NCI-H1092 treated with DMSO at 0.1 percent for 48 hours (cell line): ENCODE data around the gene PSTK.
A peak's percentile ranks its signal among the peaks of the same experiment; 100 is the strongest.

Source experiments
- DNase-seq: peaks from one replicate; lab custom pipeline; 2025; lab: John Stamatoyannopoulos, UW

The PSTK gene

GRCh38 chr10:122992031-122992585, 11.9 kb downstream of the PSTK start:
- DNase-seq, result no peak

GRCh38 chr10:122993797-122994336, 13.7 kb downstream of the PSTK start:
- DNase-seq, result no peak

- DNase-seq, result no peak
Measured at GRCh38 chr10:122995936-122996335, 15.7 kb downstream of the PSTK start.

GRCh38 chr10:122997864-122998263, 17.7 kb downstream of the PSTK start:
- no peak for DNase-seq

- DNase-seq, result no peak
Measured at GRCh38 chr10:122998360-122998917, 18.2 kb downstream of the PSTK start.

- no peak for DNase-seq
Measured at GRCh38 chr10:122998934-122999333, 18.7 kb downstream of the PSTK start.

GRCh38 chr10:122999347-122999746, 19.1 kb downstream of the PSTK start:
- DNase-seq, result no peak

GRCh38 chr10:123000155-123000554, 20.0 kb downstream of the PSTK start:
- DNase-seq, result no peak

GRCh38 chr10:123001370-123001769, 21.2 kb downstream of the PSTK start:
- DNase-seq, result no peak

- no peak for DNase-seq
Measured at GRCh38 chr10:123004298-123004697, 24.1 kb downstream of the PSTK start.

GRCh38 chr10:123007558-123008354, 27.6 kb downstream of the PSTK start:
- DNase-seq, result peak; percentile 3

GRCh38 chr10:123008355-123009104, 28.3 kb downstream of the PSTK start, which contains the start of the genes ACADSB and IKZF5:
ACADSB (plus strand) TSS chr10:123009006; CDS start chr10:123009030, 24 bp downstream.
IKZF5 (minus strand) TSS chr10:123008795; CDS start chr10:122998625, 10,170 bp downstream.
- peak; percentile 93 for DNase-seq

GRCh38 chr10:123009105-123009820, 29.1 kb downstream of the PSTK start:
- no peak for DNase-seq

GRCh38 chr10:123011987-123012386, 31.8 kb downstream of the PSTK start:
- DNase-seq, result no peak

GRCh38 chr10:123013456-123014419, 33.5 kb downstream of the PSTK start:
- DNase-seq, result no peak

- DNase-seq, result no peak
Measured at GRCh38 chr10:123014772-123015171, 34.6 kb downstream of the PSTK start.

- DNase-seq, result no peak
Measured at GRCh38 chr10:123016228-123016627, 36.0 kb downstream of the PSTK start.

- no peak for DNase-seq
Measured at GRCh38 chr10:123017421-123018165, 37.4 kb downstream of the PSTK start.

- DNase-seq, result no peak
Measured at GRCh38 chr10:123018531-123018930, 38.3 kb downstream of the PSTK start.

- no peak for DNase-seq
Measured at GRCh38 chr10:123019264-123019663, 39.1 kb downstream of the PSTK start.
